NCI-H2171 (cell line): Measurements from ENCODE around the gene PRSS53.

ENCODE experiments used
- DNase-seq: peaks from one replicate; lab custom pipeline; 2025; lab: John Stamatoyannopoulos, UW

The PRSS53 gene

GRCh38 chr16:31077592-31078396 lies 10.9 kb downstream of the PRSS53 start:
- DNase-seq, result no peak

GRCh38 chr16:31077024-31077423 lies 11.7 kb downstream of the PRSS53 start:
- no peak for DNase-seq

GRCh38 chr16:31076319-31076718 lies 12.4 kb downstream of the PRSS53 start:
- no peak for DNase-seq

- DNase-seq, result no peak
Observed at GRCh38 chr16:31074814-31075183, 13.9 kb downstream of the PRSS53 start.

- peak; percentile 99 for DNase-seq
Observed at GRCh38 chr16:31073970-31074813, 14.6 kb downstream of the PRSS53 start, which contains the start of the genes ZNF646 and ZNF668. TSS of gene ZNF646 (plus strand) at chr16:31074422. CDS start at chr16:31076325, 1,903 bp downstream. TSS of gene ZNF668 (minus strand) at chr16:31074240. CDS start at chr16:31064459, 9,781 bp downstream.

GRCh38 chr16:31073142-31073969 lies 15.4 kb downstream of the PRSS53 start:
- peak; percentile 89 for DNase-seq

- DNase-seq, result no peak
Observed at GRCh38 chr16:31072540-31073141, 16.1 kb downstream of the PRSS53 start.

GRCh38 chr16:31071861-31072260 lies 16.9 kb downstream of the PRSS53 start:
- no peak for DNase-seq

GRCh38 chr16:31067342-31067741 lies 21.4 kb downstream of the PRSS53 start:
- DNase-seq, result no peak

GRCh38 chr16:31064882-31065461 lies 23.8 kb downstream of the PRSS53 start:
- DNase-seq, result no peak

- DNase-seq, result no peak
Observed at GRCh38 chr16:31063843-31064611, 24.7 kb downstream of the PRSS53 start.

- no peak for DNase-seq
Observed at GRCh38 chr16:31063495-31063842, 25.3 kb downstream of the PRSS53 start.

- DNase-seq, result no peak
Observed at GRCh38 chr16:31061813-31062440, 26.8 kb downstream of the PRSS53 start.

GRCh38 chr16:31061126-31061812 lies 27.5 kb downstream of the PRSS53 start:
- DNase-seq, result no peak

GRCh38 chr16:31055613-31056012 lies 33.1 kb downstream of the PRSS53 start:
- no peak for DNase-seq

- no peak for DNase-seq
Observed at GRCh38 chr16:31052114-31052513, 36.6 kb downstream of the PRSS53 start.

- DNase-seq, result peak; percentile 35
Observed at GRCh38 chr16:31050280-31051030, 38.3 kb downstream of the PRSS53 start.

GRCh38 chr16:31043898-31044481 lies 44.8 kb downstream of the PRSS53 start:
- no peak for DNase-seq
